Measurements from ENCODE around the gene DNAJB6.

Gene DNAJB6

DNA sequence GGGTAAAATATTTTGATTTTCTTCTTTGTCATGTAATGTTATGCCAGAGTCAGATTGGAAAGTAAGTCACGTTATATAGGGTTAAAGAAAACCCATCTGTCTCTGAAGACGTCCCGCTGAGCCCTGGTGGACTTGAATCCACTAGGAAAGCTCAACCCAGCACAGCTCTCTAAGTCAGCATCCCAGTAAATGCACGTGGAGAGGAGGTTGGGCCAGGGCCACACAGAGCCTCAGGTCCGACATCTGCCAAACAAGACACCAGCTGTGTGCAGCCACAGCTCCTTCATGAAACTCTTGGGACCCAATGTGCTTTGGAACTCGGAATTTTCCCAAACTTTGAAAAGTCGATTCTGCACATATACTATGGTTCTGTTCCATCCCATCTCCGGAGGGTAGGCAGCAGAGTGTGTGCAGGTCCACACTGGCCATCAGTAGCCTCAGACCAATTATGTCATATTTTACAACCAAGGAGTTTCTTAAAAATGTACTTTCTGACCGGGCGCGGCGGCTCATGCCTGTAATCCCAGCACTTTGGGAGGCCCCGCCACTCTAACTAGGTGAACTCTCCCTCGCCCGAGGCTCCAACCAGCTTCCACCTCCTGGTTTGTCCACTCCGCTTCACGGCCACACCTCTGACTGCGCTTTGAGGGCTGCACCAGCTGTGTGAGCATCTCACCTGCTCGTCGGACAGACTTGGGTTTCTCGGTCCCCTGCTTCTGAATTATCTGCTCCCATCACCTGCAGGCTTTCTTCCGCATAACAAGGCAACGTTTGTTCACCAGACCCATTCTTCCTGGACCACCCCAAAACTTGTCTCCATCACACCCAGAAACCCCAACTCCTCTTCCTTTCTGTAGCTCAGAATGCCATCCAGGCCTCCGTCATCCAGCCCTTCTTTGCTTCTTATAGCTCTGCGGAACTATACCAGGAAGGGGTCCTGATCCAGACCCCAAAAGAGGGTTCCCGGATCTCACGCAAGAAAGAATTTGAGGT, 29.7 kb upstream of the DNAJB6 start:
- DNase-seq (ENCODE audit: low read depth): no peak
- in situ Hi-C loops (cut with HindIII; ENCODE audit: low sequenced_read_pairs): no loop called here
- TF ChIP-seq, protein P1, sequence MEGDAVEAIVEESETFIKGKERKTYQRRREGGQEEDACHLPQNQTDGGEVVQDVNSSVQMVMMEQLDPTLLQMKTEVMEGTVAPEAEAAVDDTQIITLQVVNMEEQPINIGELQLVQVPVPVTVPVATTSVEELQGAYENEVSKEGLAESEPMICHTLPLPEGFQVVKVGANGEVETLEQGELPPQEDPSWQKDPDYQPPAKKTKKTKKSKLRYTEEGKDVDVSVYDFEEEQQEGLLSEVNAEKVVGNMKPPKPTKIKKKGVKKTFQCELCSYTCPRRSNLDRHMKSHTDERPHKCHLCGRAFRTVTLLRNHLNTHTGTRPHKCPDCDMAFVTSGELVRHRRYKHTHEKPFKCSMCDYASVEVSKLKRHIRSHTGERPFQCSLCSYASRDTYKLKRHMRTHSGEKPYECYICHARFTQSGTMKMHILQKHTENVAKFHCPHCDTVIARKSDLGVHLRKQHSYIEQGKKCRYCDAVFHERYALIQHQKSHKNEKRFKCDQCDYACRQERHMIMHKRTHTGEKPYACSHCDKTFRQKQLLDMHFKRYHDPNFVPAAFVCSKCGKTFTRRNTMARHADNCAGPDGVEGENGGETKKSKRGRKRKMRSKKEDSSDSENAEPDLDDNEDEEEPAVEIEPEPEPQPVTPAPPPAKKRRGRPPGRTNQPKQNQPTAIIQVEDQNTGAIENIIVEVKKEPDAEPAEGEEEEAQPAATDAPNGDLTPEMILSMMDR (IDR thresholded peaks at IDR 0.05; ENCODE audit: low read depth, low read length, missing control alignments): no peak
- H3K4me3 ChIP-seq (ENCODE audit: low read depth, low read length): no peak overlapping the region

DNA sequence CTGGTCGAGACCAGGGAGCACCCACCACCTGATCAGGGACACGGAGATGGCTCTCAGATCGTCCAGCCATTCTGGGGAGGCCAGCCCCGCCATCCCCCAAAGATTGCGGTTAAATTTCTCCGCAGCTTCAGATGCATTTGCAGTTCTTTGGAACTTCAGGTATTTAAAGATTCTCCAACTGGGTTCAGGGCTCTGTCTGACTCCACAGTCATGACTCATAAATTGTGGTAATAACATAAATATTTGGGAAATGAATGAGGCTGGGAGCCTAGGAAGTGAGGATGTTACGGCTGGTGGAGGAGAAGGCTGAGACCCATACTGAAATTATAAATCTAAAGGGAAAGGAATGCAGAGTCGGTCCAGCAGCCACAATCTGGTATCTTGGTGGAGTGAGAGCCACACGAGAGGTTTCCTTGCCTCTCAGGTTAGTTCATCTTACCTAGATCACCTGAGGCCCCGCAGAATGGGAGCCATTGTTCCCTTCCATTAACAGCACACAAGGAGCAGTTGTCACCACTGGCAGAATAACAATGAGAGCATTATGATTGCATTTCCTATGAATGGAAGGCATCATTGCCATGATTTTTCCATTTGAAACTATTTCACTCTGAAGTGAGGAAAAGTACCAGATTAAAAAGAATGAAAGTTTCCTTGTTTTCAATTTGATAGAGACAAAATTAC, 26.7 kb upstream of the DNAJB6 start:
- peak; percentile 93 for DNase-seq (ENCODE audit: low read depth)
- no peak overlapping the region for H3K4me3 ChIP-seq (ENCODE audit: low read depth, low read length)
- in situ Hi-C loops (cut with HindIII; ENCODE audit: low sequenced_read_pairs): no loop called here
- TF ChIP-seq, protein P1 (IDR thresholded peaks at IDR 0.05; ENCODE audit: low read depth, low read length, missing control alignments): no peak

DNA sequence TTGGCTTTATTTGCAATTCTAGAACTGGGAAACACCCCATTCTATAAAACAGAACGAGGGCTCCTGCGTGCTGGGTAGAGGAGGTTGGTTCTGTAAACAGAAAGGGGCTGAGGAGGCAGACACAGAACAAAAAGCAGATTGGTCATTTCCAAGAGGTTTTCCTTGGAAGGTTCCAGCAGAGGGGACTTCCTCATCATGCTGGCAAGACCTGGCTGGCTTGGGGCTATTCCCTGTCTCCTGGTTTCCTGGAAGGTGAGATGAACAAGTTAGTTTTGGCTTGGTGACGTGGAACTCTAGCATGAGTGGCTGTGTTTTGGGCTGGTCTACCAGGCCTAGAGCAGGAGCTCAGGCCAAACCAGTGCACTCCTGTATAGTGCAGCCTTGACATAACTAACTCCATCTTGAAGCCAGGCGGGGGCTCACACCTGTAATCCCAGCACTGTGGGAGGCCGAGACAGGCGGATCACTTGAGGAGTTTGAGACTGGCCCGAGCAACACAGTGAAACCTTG, 26.1 kb upstream of the DNAJB6 start:
- in situ Hi-C loops (cut with HindIII; ENCODE audit: low sequenced_read_pairs): no loop called here
- no peak overlapping the region for H3K4me3 ChIP-seq (ENCODE audit: low read depth, low read length)
- no peak for DNase-seq (ENCODE audit: low read depth)
- TF ChIP-seq, protein P1 (IDR thresholded peaks at IDR 0.05; ENCODE audit: low read depth, low read length, missing control alignments): no peak

GRCh38 chr7:157312941-157313340, 23.9 kb upstream of the DNAJB6 start:
- TF ChIP-seq, protein P1 (IDR thresholded peaks at IDR 0.05; ENCODE audit: low read depth, low read length, missing control alignments): no peak
- in situ Hi-C loops (cut with HindIII; ENCODE audit: low sequenced_read_pairs): no loop called here
- H3K4me3 ChIP-seq (ENCODE audit: low read depth, low read length): no peak overlapping the region
- DNase-seq (ENCODE audit: low read depth): no peak

- in situ Hi-C loops (cut with HindIII; ENCODE audit: low sequenced_read_pairs): no loop called here
- no peak for DNase-seq (ENCODE audit: low read depth)
- no peak overlapping the region for H3K4me3 ChIP-seq (ENCODE audit: low read depth, low read length)
- TF ChIP-seq, protein P1 (IDR thresholded peaks at IDR 0.05; ENCODE audit: low read depth, low read length, missing control alignments): no peak
Measured at GRCh38 chr7:157313645-157314044, 23.2 kb upstream of the DNAJB6 start.

- no peak for DNase-seq (ENCODE audit: low read depth)
- no peak overlapping the region for H3K4me3 ChIP-seq (ENCODE audit: low read depth, low read length)
- in situ Hi-C loops (cut with HindIII; ENCODE audit: low sequenced_read_pairs): no loop called here
Measured at GRCh38 chr7:157318015-157318706, 18.6 kb upstream of the DNAJB6 start.

More at GRCh38 chr7:157318015-157318706, 18.6 kb upstream of the DNAJB6 start:
- TF ChIP-seq, protein P1 (IDR thresholded peaks at IDR 0.05; ENCODE audit: low read depth, low read length, missing control alignments): no peak
